ENCODE results near the gene MRPS2.

- TF ChIP-seq POLR2A (IDR thresholded peaks at IDR 0.05) (no peak), EP300 (IDR thresholded peaks at IDR 0.05) (no peak), POLR2AphosphoS5 (IDR thresholded peaks at IDR 0.05) (no peak)
Measured at GRCh38 chr9:135514342-135515082, 14.0 kb downstream of the MRPS2 start.

Data from sigmoid colon (tissue), 4 donors.